ENCODE measurements around the gene CYTH1.

The CYTH1 gene

GRCh38 chr17:78803186-78803845, 21.2 kb upstream of the CYTH1 start:
- H3K4me3 ChIP-seq (ENCODE audit: low read depth in 1 of 2, low read length in 2 of 2): no peak overlapping the region
- no peaks in the 10 kb centered on the region for H3K4me1 ChIP-seq (ENCODE audit: insufficient read depth, low read length)
- no peaks in the 10 kb centered on the region for H3K9me3 ChIP-seq (ENCODE audit: low read length)
- H3K27ac ChIP-seq (ENCODE audit: low read depth, low read length): no peak overlapping the region
- peaks cover 75% of the 10 kb centered on the region for H3K36me3 ChIP-seq (ENCODE audit: insufficient read depth, low read length)
- no peak overlapping the region for H3K9ac ChIP-seq (ENCODE audit: low read length)
- H3K27me3 ChIP-seq (ENCODE audit: control insufficient read depth in 1 of 2, insufficient read depth in 2 of 2, low read length in 2 of 2): no peaks in the 10 kb centered on the region

- H3K36me3 ChIP-seq (ENCODE audit: insufficient read depth, low read length): peaks cover 75% of the 10 kb centered on the region
- no peaks in the 10 kb centered on the region for H3K27me3 ChIP-seq (ENCODE audit: control insufficient read depth in 1 of 2, insufficient read depth in 2 of 2, low read length in 2 of 2)
- no peak overlapping the region for H3K9ac ChIP-seq (ENCODE audit: low read length)
- H3K9me3 ChIP-seq (ENCODE audit: low read length): no peaks in the 10 kb centered on the region
- no peaks in the 10 kb centered on the region for H3K4me1 ChIP-seq (ENCODE audit: insufficient read depth, low read length)
- H3K27ac ChIP-seq (ENCODE audit: low read depth, low read length): no peak overlapping the region
- no peak overlapping the region for H3K4me3 ChIP-seq (ENCODE audit: low read depth in 1 of 2, low read length in 2 of 2)
These were observed 20.4 kb upstream of the CYTH1 start for GRCh38 chr17:78802459-78802858.

DNA sequence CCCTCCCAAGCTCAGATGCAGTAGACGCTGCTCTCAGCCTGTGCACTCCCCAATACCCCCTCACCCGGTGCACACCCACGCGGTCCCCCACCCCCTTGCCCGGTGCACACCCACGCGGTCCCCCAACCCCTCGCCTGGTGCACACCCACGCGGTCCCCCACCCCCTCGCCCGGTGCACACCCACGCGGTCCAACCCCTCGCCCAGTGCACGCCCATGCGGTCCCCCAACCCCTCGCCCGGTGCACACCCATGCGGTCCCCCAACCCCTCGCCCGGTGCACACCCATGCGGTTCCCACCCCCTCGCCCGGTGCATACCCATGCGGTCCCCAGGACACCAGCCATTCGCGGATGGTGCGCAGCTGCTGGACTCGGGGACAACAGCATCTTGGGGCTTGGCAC, 19.9 kb upstream of the CYTH1 start:
- no peaks in the 10 kb centered on the region for H3K9me3 ChIP-seq (ENCODE audit: low read length)
- H3K4me3 ChIP-seq (ENCODE audit: low read depth in 1 of 2, low read length in 2 of 2): no peak overlapping the region
- no peaks in the 10 kb centered on the region for H3K4me1 ChIP-seq (ENCODE audit: insufficient read depth, low read length)
- H3K27me3 ChIP-seq (ENCODE audit: control insufficient read depth in 1 of 2, insufficient read depth in 2 of 2, low read length in 2 of 2): no peaks in the 10 kb centered on the region
- no peak overlapping the region for H3K9ac ChIP-seq (ENCODE audit: low read length)
- H3K27ac ChIP-seq (ENCODE audit: low read depth, low read length): no peak overlapping the region
- peaks cover 75% of the 10 kb centered on the region for H3K36me3 ChIP-seq (ENCODE audit: insufficient read depth, low read length)

DNA sequence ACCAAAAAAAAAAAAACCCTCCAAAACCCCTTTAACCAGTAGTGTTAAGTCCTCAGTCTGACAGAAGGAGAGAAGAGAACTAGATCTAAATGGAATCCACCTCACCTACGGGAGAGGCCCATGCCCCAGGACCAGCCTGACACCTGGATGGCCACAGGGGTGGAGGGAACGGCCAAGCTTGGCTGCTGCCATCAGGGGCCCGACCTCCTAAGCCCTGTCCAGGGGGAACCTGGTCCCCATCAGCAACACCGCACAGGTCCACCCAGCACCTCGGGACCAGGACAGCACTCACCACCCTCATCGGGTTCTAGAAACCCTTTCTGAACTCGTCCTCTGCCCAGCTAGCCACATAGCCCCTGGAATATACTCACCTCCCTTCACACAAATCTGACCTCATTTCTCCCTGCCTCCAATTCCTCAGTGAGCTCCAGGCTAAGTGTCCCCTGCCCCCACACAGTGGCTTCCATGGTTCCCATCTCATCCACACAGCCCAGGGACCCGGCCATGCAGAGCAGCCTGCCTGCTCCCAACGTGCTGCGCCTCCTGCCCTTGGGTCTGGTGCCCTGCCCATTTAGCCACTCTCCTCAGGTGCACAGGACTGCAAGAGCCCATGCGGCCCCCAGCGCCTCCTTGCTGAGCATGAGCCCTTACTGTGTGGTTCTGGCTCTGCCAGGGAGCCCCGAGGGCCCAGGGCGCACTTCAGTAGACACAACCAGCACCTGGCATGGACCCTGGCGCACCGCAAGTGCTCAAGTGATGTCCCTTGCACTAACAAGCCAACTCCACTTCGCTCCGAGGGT, 18.3 kb upstream of the CYTH1 start:
- H3K27me3 ChIP-seq (ENCODE audit: control insufficient read depth in 1 of 2, insufficient read depth in 2 of 2, low read length in 2 of 2): no peaks in the 10 kb centered on the region
- no peak overlapping the region for H3K9ac ChIP-seq (ENCODE audit: low read length)
- H3K27ac ChIP-seq (ENCODE audit: low read depth, low read length): no peak overlapping the region
- H3K36me3 ChIP-seq (ENCODE audit: insufficient read depth, low read length): peaks cover 75% of the 10 kb centered on the region
- no peak overlapping the region for H3K4me3 ChIP-seq (ENCODE audit: low read depth in 1 of 2, low read length in 2 of 2)
- H3K4me1 ChIP-seq (ENCODE audit: insufficient read depth, low read length): no peaks in the 10 kb centered on the region
- no peaks in the 10 kb centered on the region for H3K9me3 ChIP-seq (ENCODE audit: low read length)

GRCh38 chr17:78798695-78799559, 16.9 kb upstream of the CYTH1 start:
- Histone ChIP-seq H3K9ac (ENCODE audit: low read length) (no peak overlapping the region), H3K9me3 (ENCODE audit: low read length) (no peaks in the 10 kb centered on the region), H3K36me3 (ENCODE audit: insufficient read depth, low read length) (peaks cover 75% of the 10 kb centered on the region), H3K4me1 (ENCODE audit: insufficient read depth, low read length) (no peaks in the 10 kb centered on the region), H3K4me3 (ENCODE audit: low read depth in 1 of 2, low read length in 2 of 2) (no peak overlapping the region), H3K27me3 (ENCODE audit: control insufficient read depth in 1 of 2, insufficient read depth in 2 of 2, low read length in 2 of 2) (no peaks in the 10 kb centered on the region), H3K27ac (ENCODE audit: low read depth, low read length) (no peak overlapping the region)

- no peak overlapping the region for H3K9ac ChIP-seq (ENCODE audit: low read length)
- H3K36me3 ChIP-seq (ENCODE audit: insufficient read depth, low read length): peaks cover 65% of the 10 kb centered on the region
- no peaks in the 10 kb centered on the region for H3K27me3 ChIP-seq (ENCODE audit: control insufficient read depth in 1 of 2, insufficient read depth in 2 of 2, low read length in 2 of 2)
- no peak overlapping the region for H3K4me3 ChIP-seq (ENCODE audit: low read depth in 1 of 2, low read length in 2 of 2)
- H3K4me1 ChIP-seq (ENCODE audit: insufficient read depth, low read length): no peaks in the 10 kb centered on the region
- H3K27ac ChIP-seq (ENCODE audit: low read depth, low read length): no peak overlapping the region
- H3K9me3 ChIP-seq (ENCODE audit: low read length): no peaks in the 10 kb centered on the region
These were observed 15.9 kb upstream of the CYTH1 start for GRCh38 chr17:78797691-78798585.

DNA sequence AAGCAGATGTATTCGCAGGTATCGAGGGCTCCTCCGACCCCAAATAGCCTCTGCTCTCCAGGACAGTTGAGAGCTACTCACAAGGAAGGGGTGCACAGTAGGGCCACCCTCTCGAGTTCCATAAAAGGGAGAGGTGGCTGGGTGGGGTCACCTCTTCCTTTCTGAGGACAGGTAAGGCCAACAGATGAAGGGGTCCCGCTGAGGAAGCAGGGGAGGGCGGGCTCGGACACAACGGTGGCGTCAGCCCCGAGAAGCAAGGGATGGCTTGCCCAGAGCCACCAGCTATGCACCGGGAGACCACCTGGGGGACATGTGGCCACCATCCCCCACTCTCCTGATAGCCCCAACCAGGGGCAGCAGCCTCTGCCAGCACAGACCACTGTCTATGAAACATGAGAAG, 15.1 kb upstream of the CYTH1 start:
- Histone ChIP-seq H3K9me3 (ENCODE audit: low read length) (no peaks in the 10 kb centered on the region), H3K9ac (ENCODE audit: low read length) (no peak overlapping the region), H3K4me3 (ENCODE audit: low read depth in 1 of 2, low read length in 2 of 2) (no peak overlapping the region), H3K4me1 (ENCODE audit: insufficient read depth, low read length) (no peaks in the 10 kb centered on the region), H3K27ac (ENCODE audit: low read depth, low read length) (no peak overlapping the region), H3K36me3 (ENCODE audit: insufficient read depth, low read length) (peaks cover 58% of the 10 kb centered on the region), H3K27me3 (ENCODE audit: control insufficient read depth in 1 of 2, insufficient read depth in 2 of 2, low read length in 2 of 2) (no peaks in the 10 kb centered on the region)

GRCh38 chr17:78796517-78796900, 14.4 kb upstream of the CYTH1 start:
- H3K4me1 ChIP-seq (ENCODE audit: insufficient read depth, low read length): no peaks in the 10 kb centered on the region
- H3K9ac ChIP-seq (ENCODE audit: low read length): no peak overlapping the region
- no peak overlapping the region for H3K27ac ChIP-seq (ENCODE audit: low read depth, low read length)
- H3K9me3 ChIP-seq (ENCODE audit: low read length): no peaks in the 10 kb centered on the region
- no peaks in the 10 kb centered on the region for H3K27me3 ChIP-seq (ENCODE audit: control insufficient read depth in 1 of 2, insufficient read depth in 2 of 2, low read length in 2 of 2)
- no peak overlapping the region for H3K4me3 ChIP-seq (ENCODE audit: low read depth in 1 of 2, low read length in 2 of 2)
- H3K36me3 ChIP-seq (ENCODE audit: insufficient read depth, low read length): peaks cover 53% of the 10 kb centered on the region

DNA sequence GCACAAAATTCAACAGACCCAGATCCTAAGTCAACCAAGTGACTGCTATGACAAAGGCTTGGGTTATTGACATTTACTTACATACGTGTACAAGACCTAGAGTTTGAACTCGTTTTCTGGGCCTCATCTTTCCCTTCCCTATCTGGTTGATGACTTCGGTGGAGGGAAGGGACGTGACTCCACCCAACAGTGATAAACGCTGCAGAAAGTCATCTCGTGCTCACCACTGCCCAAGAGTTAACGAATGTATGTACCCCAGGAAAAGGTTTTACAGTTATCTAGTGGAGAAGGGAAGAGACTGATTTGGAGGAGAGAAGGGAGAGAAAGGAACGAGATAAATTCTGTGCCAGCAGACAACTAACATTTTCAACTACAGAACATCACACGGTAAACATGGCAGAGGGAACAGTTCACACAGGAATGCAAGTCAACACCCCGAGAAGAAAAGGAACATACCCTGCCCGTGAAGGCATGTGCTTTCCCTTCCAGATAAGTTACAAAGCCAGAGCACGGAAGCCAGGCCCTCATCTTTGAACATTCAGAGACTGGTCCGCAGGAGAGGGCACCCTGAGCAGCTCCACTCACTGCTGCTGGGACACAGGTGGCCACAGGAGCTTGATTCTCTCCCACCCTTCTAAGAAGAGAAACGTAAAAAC, 13.9 kb upstream of the CYTH1 start:
- Histone ChIP-seq H3K4me1 (ENCODE audit: insufficient read depth, low read length) (no peaks in the 10 kb centered on the region), H3K4me3 (ENCODE audit: low read depth in 1 of 2, low read length in 2 of 2) (no peak overlapping the region), H3K27me3 (ENCODE audit: control insufficient read depth in 1 of 2, insufficient read depth in 2 of 2, low read length in 2 of 2) (no peaks in the 10 kb centered on the region), H3K9ac (ENCODE audit: low read length) (no peak overlapping the region), H3K9me3 (ENCODE audit: low read length) (no peaks in the 10 kb centered on the region), H3K27ac (ENCODE audit: low read depth, low read length) (no peak overlapping the region), H3K36me3 (ENCODE audit: insufficient read depth, low read length) (peaks cover 50% of the 10 kb centered on the region)

DNA sequence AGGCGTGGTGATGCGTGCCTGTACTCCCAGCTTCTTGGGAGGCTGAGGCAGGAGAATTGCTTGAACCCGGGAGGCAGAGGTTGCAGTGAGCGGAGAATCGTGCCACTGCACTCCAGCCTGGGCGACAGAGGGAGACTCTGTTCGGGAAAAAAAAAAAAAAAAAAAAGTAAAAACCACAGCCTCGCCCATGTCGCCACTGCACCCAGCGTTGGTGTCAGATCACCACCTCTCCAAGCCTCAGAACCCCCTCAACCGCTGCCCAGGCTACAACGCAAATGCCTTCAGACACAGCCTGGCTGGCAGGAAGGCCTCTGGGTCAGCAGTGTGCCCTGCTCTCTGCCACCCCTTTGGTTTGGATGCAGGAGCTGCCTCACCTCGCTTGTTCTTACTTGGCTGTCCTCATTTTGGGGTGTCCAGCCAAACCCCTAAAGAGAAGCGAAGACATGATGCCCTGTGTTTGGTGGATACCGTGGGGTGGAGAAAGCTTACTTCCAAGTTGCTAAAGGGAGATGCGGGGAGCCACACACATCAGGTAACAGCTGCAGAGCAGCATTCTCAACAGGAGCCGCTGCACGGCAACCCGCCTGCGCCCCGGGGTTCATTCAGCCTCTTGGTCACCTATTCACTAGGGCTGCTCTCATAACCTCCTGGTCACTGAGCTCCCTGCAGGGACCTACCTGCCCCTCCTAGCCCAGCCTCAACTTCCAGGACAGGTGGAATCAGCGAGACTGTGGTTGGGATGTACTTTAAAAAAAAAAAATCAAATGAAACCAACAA, 13.0 kb upstream of the CYTH1 start:
- H3K4me1 ChIP-seq (ENCODE audit: insufficient read depth, low read length): peaks cover 6% of the 10 kb centered on the region
- H3K9me3 ChIP-seq (ENCODE audit: low read length): no peaks in the 10 kb centered on the region
- H3K36me3 ChIP-seq (ENCODE audit: insufficient read depth, low read length): peaks cover 50% of the 10 kb centered on the region
- H3K27ac ChIP-seq (ENCODE audit: low read depth, low read length): no peak overlapping the region
- no peak overlapping the region for H3K4me3 ChIP-seq (ENCODE audit: low read depth in 1 of 2, low read length in 2 of 2)
- H3K9ac ChIP-seq (ENCODE audit: low read length): no peak overlapping the region
- H3K27me3 ChIP-seq (ENCODE audit: control insufficient read depth in 1 of 2, insufficient read depth in 2 of 2, low read length in 2 of 2): no peaks in the 10 kb centered on the region

All from muscle layer of colon (tissue), 2 donors.